Upper lobe of right lung (tissue), 1 donor: ENCODE data around the gene ITGA1. TPM values are rescaled to one million over a fixed set of nuclear protein-coding genes. Genes with fewer than 3 reads are reported as not detected.

Experiments
- ATAC-seq: fragments of 200-7000 bp; cut with Tn5 transposase; one replicate; pipeline ENCODE4 v1.9.1; 2020; ENCODE audit warnings: mild to moderate bottlenecking, moderate library complexity
- DNase-seq: peaks from one replicate; pipeline ENCODE4 v3.0.0-alpha.2; 2020
- H3K27ac ChIP-seq: fragments of 200-600 bp; one replicate; pipeline ENCODE4 v1.8.0; 2022
- H3K27me3 ChIP-seq: fragments of 200-600 bp; one replicate; pipeline ENCODE4 v1.8.0; 2022; ENCODE audit warnings: mild to moderate bottlenecking
- H3K36me3 ChIP-seq: fragments of 200-600 bp; one replicate; pipeline ENCODE4 v1.8.0; 2022
- H3K4me1 ChIP-seq: fragments of 200-600 bp; one replicate; pipeline ENCODE4 v1.8.0; 2022
- H3K4me3 ChIP-seq: fragments of 200-600 bp; one replicate; pipeline ENCODE4 v1.8.0; 2022; ENCODE audit warnings: mild to moderate bottlenecking
- H3K9me3 ChIP-seq: fragments of 200-600 bp; one replicate; pipeline ENCODE4 v1.8.0; 2022
- intact Hi-C: fragments of 100-400 bp; cut with DNase I; formaldehyde crosslinking; loops from one replicate; pipeline ENCODE4 v1.11.0; 2022
- total RNA-seq: library from RNA; stranded (reverse); fragmentation: NEBNext Ultra II Directional; extraction: Animal tissue kit (Norgen Biotek cat#: 25700); gene quantifications from one replicate; pipeline ENCODE4 v1.2.1, GENCODE V29; 2021
- TF ChIP-seq, protein P1 (sequence below): fragments of 200-600 bp; IDR thresholded peaks from one replicate; pipeline ENCODE4 v1.8.0; 2022; ENCODE audit warnings: antibody characterized with exemption
- donor health status: DM: no; HTN: yes; CAD: no; lungs with severe emphysema.

Gene ITGA1
- total RNA-seq, 1 donor from 2014 or later, result 94.8 TPM

DNA sequence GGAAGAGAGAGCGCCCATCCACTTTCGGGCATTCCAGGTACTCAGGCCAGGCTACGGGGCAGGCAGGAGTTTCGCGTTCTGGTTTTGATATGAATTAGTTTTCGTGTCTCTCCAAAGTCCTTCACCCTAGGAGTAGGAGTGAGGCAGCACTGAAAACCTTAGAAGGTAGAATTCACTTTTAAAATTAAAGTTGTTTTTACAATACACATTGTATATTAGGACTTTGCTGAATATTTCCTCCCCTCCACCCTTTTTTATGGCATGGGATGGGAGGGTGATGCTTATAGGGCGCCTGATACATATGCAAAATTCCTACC lies 747 bp downstream of the ITGA1 start:
- intact Hi-C loops, result no loop called here
- Histone ChIP-seq H3K9me3 (no peaks in the 10 kb centered on the region), H3K4me3 (peak overlapping the region; percentile 69), H3K27me3 (no peaks in the 10 kb centered on the region), H3K4me1 (peaks cover 10% of the 10 kb centered on the region), H3K36me3 (no peaks in the 10 kb centered on the region), H3K27ac (peak overlapping the region; percentile 85)
- TF ChIP-seq, protein P1, sequence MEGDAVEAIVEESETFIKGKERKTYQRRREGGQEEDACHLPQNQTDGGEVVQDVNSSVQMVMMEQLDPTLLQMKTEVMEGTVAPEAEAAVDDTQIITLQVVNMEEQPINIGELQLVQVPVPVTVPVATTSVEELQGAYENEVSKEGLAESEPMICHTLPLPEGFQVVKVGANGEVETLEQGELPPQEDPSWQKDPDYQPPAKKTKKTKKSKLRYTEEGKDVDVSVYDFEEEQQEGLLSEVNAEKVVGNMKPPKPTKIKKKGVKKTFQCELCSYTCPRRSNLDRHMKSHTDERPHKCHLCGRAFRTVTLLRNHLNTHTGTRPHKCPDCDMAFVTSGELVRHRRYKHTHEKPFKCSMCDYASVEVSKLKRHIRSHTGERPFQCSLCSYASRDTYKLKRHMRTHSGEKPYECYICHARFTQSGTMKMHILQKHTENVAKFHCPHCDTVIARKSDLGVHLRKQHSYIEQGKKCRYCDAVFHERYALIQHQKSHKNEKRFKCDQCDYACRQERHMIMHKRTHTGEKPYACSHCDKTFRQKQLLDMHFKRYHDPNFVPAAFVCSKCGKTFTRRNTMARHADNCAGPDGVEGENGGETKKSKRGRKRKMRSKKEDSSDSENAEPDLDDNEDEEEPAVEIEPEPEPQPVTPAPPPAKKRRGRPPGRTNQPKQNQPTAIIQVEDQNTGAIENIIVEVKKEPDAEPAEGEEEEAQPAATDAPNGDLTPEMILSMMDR, result no peak
- ATAC-seq (no peak), DNase-seq (no peak)

DNA sequence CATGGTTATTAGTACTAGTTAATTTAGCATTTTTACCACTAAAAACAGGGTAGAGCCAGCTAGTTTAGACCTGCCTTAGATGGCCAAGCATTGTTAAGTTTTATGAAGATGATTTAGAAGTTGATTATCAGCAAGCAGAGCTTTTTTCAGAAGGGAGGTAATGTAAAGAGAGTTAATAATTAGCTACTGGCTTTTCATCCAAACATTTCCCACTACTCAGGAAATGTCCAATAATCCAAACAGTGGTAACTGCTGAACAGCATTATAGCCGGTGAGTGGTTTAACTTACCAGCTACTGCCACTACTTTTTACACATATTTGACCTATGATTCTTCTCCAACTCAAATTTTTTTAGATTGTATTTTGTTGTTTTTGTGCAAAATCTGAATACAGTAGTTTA lies 1.7 kb downstream of the ITGA1 start:
- peaks cover 14% of the 10 kb centered on the region for H3K4me1 ChIP-seq

DNA sequence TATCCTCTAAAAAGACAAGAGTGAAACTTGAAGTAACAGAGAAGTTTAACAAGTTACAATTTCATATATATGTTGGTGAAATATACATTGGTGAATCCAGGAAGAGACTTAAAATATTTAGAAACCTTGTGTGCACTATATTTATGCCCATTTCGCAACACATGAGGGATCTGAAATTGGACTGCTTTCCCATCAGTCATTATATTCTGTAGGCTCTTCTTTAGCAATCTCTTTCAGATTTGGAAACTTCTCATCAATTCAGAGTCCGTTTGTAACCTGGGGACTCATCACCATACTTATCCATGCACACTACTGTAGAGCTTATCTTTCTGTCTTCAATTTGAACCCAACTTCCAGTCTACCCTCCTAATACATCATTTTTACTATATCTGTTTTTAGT lies 2.1 kb downstream of the ITGA1 start:
- intact Hi-C loops, result no loop called here
- ATAC-seq (no peak), DNase-seq (no peak)
- Histone ChIP-seq H3K36me3 (no peaks in the 10 kb centered on the region), H3K4me1 (peaks cover 18% of the 10 kb centered on the region), H3K9me3 (no peaks in the 10 kb centered on the region), H3K27ac (peak overlapping the region; percentile 85), H3K4me3 (peak overlapping the region; percentile 69), H3K27me3 (no peaks in the 10 kb centered on the region)
- TF ChIP-seq, protein P1, result no peak

More for the DNA sequence above, 1.7 kb downstream of the ITGA1 start:
- no peak for ATAC-seq
- intact Hi-C loops, result no loop called here
- Histone ChIP-seq H3K9me3 (no peaks in the 10 kb centered on the region), H3K4me3 (peak overlapping the region; percentile 69), H3K27ac (peak overlapping the region; percentile 85), H3K27me3 (no peaks in the 10 kb centered on the region), H3K36me3 (no peaks in the 10 kb centered on the region)
- TF ChIP-seq, protein P1, result no peak
- DNase-seq, result no peak

DNA sequence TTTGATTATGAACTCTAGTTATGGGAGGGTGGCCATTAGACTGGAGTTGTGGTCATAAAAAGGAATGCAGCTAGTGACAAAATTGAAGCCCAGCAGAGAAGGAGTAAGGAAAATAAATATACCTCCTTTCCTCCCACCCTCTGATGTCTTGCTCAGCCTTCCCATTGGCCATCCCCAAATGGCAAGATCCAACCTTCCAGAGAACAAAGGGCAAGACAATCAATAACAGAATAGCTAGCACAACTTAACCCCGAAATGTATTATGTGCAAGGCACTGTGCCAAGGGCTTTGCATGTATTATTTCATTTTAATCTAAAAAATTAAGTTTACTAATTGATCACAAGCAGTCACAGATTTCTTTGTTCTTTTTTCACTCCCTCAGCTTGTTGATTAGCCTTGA lies 3.6 kb downstream of the ITGA1 start:
- intact Hi-C loops, result no loop called here
- TF ChIP-seq, protein P1, result no peak
- no peak overlapping the region for H3K27ac ChIP-seq
- DNase-seq, result no peak
- H3K36me3 ChIP-seq, result no peaks in the 10 kb centered on the region
- H3K4me3 ChIP-seq, result peak overlapping the region; percentile 69
- ATAC-seq, result no peak
- no peaks in the 10 kb centered on the region for H3K27me3 ChIP-seq
- peaks cover 24% of the 10 kb centered on the region for H3K4me1 ChIP-seq
- no peaks in the 10 kb centered on the region for H3K9me3 ChIP-seq

DNA sequence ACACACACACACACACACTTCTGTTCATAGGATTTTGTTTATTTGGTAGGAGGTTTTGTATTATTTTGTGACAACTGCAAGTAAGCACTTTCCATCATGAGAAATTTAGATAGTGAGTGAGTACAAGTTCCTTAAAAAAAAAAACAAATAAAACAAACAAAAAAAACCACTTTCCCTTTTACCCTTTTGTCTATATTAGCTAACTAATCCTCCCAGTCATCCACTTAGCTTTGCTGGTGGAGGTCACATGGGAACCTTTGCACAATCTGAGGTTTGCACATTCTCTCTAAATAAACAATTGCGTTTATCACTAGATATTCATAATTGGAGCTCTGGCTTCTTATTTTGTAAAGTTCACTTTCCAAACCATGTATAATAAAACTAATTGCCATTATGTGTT lies 6.8 kb downstream of the ITGA1 start:
- intact Hi-C loops, result no loop called here
- ATAC-seq (peak; percentile 66), DNase-seq (no peak)
- Histone ChIP-seq H3K36me3 (no peaks in the 10 kb centered on the region), H3K4me1 (peaks cover 35% of the 10 kb centered on the region), H3K27ac (no peak overlapping the region), H3K4me3 (no peak overlapping the region), H3K27me3 (no peaks in the 10 kb centered on the region), H3K9me3 (no peaks in the 10 kb centered on the region)
- TF ChIP-seq, protein P1, result no peak

DNA sequence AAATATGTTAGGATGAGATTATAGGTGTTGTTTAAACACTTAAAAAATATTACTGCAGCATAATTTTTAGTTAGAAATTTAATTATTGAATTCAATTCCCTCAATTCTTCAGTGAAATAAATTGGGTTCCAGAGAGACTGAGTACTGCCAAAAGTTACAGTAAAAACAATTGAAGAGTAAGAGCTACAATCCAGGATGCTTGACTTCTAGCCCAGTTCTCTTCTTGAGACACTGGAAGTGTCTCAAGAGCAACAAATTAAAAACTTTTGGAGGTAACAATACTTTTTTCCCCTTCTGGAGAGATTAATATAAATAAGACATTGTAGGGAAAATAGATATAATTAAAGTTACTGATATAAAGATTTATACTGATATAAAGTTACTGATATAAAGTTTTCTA lies 8.3 kb downstream of the ITGA1 start:
- Histone ChIP-seq H3K27ac (no peak overlapping the region), H3K27me3 (no peaks in the 10 kb centered on the region), H3K4me1 (peaks cover 35% of the 10 kb centered on the region), H3K36me3 (no peaks in the 10 kb centered on the region), H3K4me3 (no peak overlapping the region), H3K9me3 (no peaks in the 10 kb centered on the region)
- intact Hi-C loops, result no loop called here
- TF ChIP-seq, protein P1, result no peak
- ATAC-seq (no peak), DNase-seq (no peak)
